ENCODE measurements around the gene SCCPDH. TPM values are rescaled to one million over a fixed set of nuclear protein-coding genes. Genes with fewer than 3 reads are reported as not detected.

Gene SCCPDH
- polyA plus RNA-seq, 2 of the 4 experiments (the other 2 are of a cell fraction), result 49.3 to 59.8 TPM

DNA sequence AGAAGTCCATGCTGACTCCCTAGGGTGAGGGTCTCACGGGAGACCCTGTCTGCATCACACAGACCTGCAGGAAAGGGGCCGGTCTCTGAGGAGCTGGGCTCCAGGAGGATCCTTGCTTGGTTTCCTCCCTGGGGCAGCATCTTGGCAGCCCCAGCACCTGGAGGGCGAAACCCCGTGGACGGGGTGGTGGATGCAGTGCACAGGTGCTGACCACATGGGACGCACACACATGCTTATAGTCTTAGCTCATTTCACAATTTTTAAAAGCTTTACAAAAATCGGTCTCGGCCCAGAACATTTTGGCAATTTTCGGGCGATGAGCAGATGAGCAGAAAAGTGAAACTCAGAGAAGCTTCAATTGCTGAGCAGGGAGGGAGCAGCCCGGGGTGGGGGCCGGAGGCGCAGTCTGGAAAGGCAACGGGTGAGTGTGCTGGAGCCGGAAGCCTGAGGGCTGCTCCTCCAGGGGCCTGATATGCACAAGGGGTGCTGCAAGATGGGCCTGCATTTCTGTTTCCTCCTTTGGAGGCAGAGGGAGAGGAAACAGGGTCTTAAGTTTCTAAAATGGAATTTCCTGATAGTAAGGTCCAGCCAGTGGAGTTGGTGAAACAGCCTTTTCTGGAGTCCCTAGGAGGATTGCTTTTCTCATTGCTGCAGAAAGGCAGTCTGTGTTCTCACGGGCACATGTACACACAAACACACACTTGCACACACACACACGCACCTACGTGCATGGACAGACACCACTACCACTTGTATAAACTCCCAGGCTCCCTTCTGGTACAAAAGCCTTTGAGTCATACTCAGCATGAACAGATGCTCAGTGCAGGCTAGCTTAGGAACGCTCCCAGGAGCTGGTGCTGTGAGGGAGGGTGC is 60.6 kb downstream of the SCCPDH start (continued):
- no peak for TF ChIP-seq REST (IDR thresholded peaks at IDR 0.05)
- TF ChIP-seq KDM1A (IDR thresholded peaks at IDR 0.05; ENCODE audit: low read depth), result no peak
- TF ChIP-seq NPAS2 (CRISPR knock-in tag; IDR thresholded peaks at IDR 0.05; ENCODE audit: borderline replicate concordance), result no peak
- no peak for TF ChIP-seq CHD4 (IDR thresholded peaks at IDR 0.05; ENCODE audit: borderline replicate concordance)
- no peak for TF ChIP-seq JUN (IDR thresholded peaks at IDR 0.05)
- no peak for TF ChIP-seq FOSB (CRISPR knock-in tag; IDR thresholded peaks at IDR 0.05)

DNA sequence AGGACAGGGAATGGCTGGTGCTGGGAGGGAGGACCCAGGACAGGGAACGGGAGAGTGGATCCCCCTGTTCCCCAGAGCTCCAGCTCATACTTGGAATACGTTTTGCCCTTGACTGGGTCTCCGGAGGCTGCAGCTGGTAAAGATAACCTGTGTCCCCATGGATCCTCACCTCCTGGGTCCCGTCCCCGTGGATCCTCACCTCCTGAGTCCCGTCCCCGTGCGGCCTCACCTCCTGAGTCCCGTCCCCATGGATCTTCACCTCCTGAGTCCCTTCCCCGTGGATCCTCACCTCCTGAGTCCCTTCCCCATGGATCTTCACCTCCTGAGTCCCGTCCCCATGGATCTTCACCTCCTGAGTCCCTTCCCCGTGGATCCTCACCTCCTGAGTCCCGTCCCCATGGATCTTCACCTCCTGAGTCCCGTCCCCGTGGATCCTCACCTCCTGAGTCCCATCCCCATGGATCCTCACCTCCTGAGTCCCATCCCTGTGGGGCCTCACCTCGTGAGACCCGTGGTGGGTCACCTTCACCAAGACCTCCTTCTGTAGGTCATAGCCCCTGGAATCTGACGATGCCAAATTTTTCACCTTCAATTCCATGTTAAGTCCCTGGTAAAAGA is 61.4 kb downstream of the SCCPDH start:
- FAIRE-seq, result no peak

More for the DNA sequence above, 61.4 kb downstream of the SCCPDH start:
- H3K4me1 ChIP-seq, result no peaks in the 10 kb centered on the region
- no peak overlapping the region for H3K27ac ChIP-seq
- H3K4me3 ChIP-seq, result no peak overlapping the region
- no peak for DNase-seq (ENCODE audit: low read depth in 1 of 2, low spot score in 1 of 2)
- WGBS (ENCODE audit: missing lambda C conversion rate), result 70% methylated on average over 18 of the region's 18 CpGs
- POLR2A ChIA-PET, result no interaction called here
- TF ChIP-seq TFCP2L1 (CRISPR knock-in tag; IDR thresholded peaks at IDR 0.05) (no peak), KDM1A (IDR thresholded peaks at IDR 0.05; ENCODE audit: low read depth) (no peak), REST (IDR thresholded peaks at IDR 0.05) (no peak), HOXB13 (CRISPR knock-in tag; IDR thresholded peaks at IDR 0.05; ENCODE audit: low read depth) (no peak), USF2 (IDR thresholded peaks at IDR 0.05) (no peak), EHMT2 (IDR thresholded peaks at IDR 0.05; ENCODE audit: low read depth) (no peak), BHLHE40 (IDR thresholded peaks at IDR 0.05; ENCODE audit: low read depth, low read length) (no peak), ATOH8 (CRISPR knock-in tag; IDR thresholded peaks at IDR 0.05; ENCODE audit: low read depth) (no peak), HOXA7 (CRISPR knock-in tag; IDR thresholded peaks at IDR 0.05) (no peak), SMC3 (IDR thresholded peaks at IDR 0.05) (no peak)
- TF ChIP-seq, protein P1, sequence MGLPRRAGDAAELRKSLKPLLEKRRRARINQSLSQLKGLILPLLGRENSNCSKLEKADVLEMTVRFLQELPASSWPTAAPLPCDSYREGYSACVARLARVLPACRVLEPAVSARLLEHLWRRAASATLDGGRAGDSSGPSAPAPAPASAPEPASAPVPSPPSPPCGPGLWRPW (IDR thresholded peaks at IDR 0.05), result no peak
- CTCF ChIA-PET, result no interaction called here
- H3K9me3 ChIP-seq, result no peaks in the 10 kb centered on the region
- ATAC-seq, result 0 out of 6 replicates have a peak, but pooled peaks of 1 of the 2 experiments have one; percentile 51
- H3K4me2 ChIP-seq, result no peak overlapping the region

Measured in A549 (cell line).